Liver (tissue), 9 donors: Measurements from ENCODE around the gene CEACAM20. TPM values are rescaled to one million over a fixed set of nuclear protein-coding genes. Genes with fewer than 3 reads are reported as not detected.

Source experiments
- DNase-seq: peaks from one replicate; pipeline ENCODE4 v3.0.0-alpha.2; 2017; ENCODE audit warnings: low spot score
- H3K27ac ChIP-seq, 2 donors: one replicate each; pipeline ENCODE4 v1.7.0; 2013; ENCODE audit warnings: inconsistent platforms in 2 of 2, low read length in 2 of 2, control low read depth in 1 of 2, low read depth in 1 of 2, mild to moderate bottlenecking in 1 of 2
- H3K27me3 ChIP-seq, 4 donors: one replicate each; pipeline versions ENCODE4 v1.6.1 to v1.7.0; 2013; ENCODE audit warnings: low read length in 3 of 4, inconsistent platforms in 1 of 4, mild to moderate bottlenecking in 1 of 4, moderate library complexity in 1 of 4; ENCODE audit not compliant: control insufficient read depth in 4 of 4, insufficient read depth in 4 of 4
- H3K36me3 ChIP-seq, 4 donors: one replicate each; pipeline versions ENCODE4 v1.6.1 to v1.7.0; 2013; ENCODE audit warnings: low read length in 3 of 4, mild to moderate bottlenecking in 3 of 4, low read depth in 1 of 4, moderate library complexity in 1 of 4; ENCODE audit not compliant: control insufficient read depth in 4 of 4, insufficient read depth in 3 of 4
- H3K4me1 ChIP-seq, 4 donors: one replicate each; pipeline versions ENCODE4 v1.6.1 to v1.7.0; 2013; ENCODE audit warnings: low read length in 3 of 4, mild to moderate bottlenecking in 3 of 4, moderate library complexity in 1 of 4; ENCODE audit not compliant: control insufficient read depth in 4 of 4, insufficient read depth in 4 of 4
- H3K4me3 ChIP-seq, 3 donors: one replicate each; pipeline versions ENCODE4 v1.6.1 to v1.7.0; 2013; ENCODE audit warnings: low read length in 3 of 3, control low read depth in 1 of 3, low read depth in 1 of 3, mild to moderate bottlenecking in 1 of 3
- H3K9ac ChIP-seq, 2 donors: one replicate each; pipeline ENCODE4 v1.7.0; 2013; ENCODE audit warnings: low read length in 2 of 2, mild to moderate bottlenecking in 2 of 2, moderate library complexity in 2 of 2, control low read depth in 1 of 2, low read depth in 1 of 2
- H3K9me3 ChIP-seq, 4 donors: one replicate each; pipeline versions ENCODE4 v1.6.1 to v1.7.0; 2013; ENCODE audit warnings: low read length in 3 of 4; ENCODE audit not compliant: control insufficient read depth in 4 of 4
- ATF3 ChIP-seq: IDR thresholded peaks from 2 replicates; pipeline ENCODE4 v1.6.1; 2016; ENCODE audit warnings: antibody characterized with exemption
- CTCF ChIP-seq: fragments of 150-350 bp; IDR thresholded peaks from 2 replicates; pipeline ENCODE4 v1.5.1; 2017; ENCODE audit warnings: improper control_type of control experiment, low read depth, low read length; ENCODE audit not compliant: missing input control
- EGR1 ChIP-seq, 2 donors: IDR thresholded peaks; 2 replicates each; pipeline ENCODE4 v1.6.1; 2016 to 2018; ENCODE audit warnings: antibody characterized with exemption in 2 of 2, low read depth in 2 of 2
- FOXA1 ChIP-seq: IDR thresholded peaks from 2 replicates; pipeline ENCODE4 v1.6.1; 2016; ENCODE audit warnings: antibody characterized with exemption
- FOXA2 ChIP-seq: IDR thresholded peaks from 2 replicates; pipeline ENCODE4 v1.6.1; 2016; ENCODE audit warnings: antibody characterized with exemption
- GABPA ChIP-seq, 2 donors: IDR thresholded peaks in 1 of 2; conservative IDR thresholded peaks in 1 of 2; 2 replicates each; pipeline ENCODE4 v1.6.1; 2016; ENCODE audit warnings: antibody characterized with exemption in 2 of 2, mild to moderate bottlenecking in 1 of 2, moderate library complexity in 1 of 2
- HNF4A ChIP-seq, 2 donors: conservative IDR thresholded peaks; 2 replicates each; pipeline ENCODE4 v1.6.1; 2016; ENCODE audit warnings: antibody characterized with exemption in 2 of 2, mild to moderate bottlenecking in 2 of 2
- HNF4G ChIP-seq: IDR thresholded peaks from 2 replicates; pipeline ENCODE4 v1.6.1; 2016; ENCODE audit warnings: antibody characterized with exemption
- JUND ChIP-seq, 2 donors: IDR thresholded peaks; 2 replicates each; pipeline ENCODE4 v1.6.1; 2016; ENCODE audit warnings: antibody characterized with exemption in 2 of 2
- MAX ChIP-seq: IDR thresholded peaks from 2 replicates; pipeline ENCODE4 v1.6.1; 2016; ENCODE audit warnings: antibody characterized with exemption
- NR2F2 ChIP-seq: IDR thresholded peaks from 2 replicates; pipeline ENCODE4 v1.6.1; 2016; ENCODE audit warnings: antibody characterized with exemption
- RAD21 ChIP-seq, 2 donors: IDR thresholded peaks; 2 replicates each; pipeline ENCODE4 v1.6.1; 2016; ENCODE audit warnings: antibody characterized with exemption in 2 of 2, mild to moderate bottlenecking in 2 of 2
- REST ChIP-seq: IDR thresholded peaks from 2 replicates; pipeline ENCODE4 v1.6.1; 2016; ENCODE audit warnings: antibody characterized with exemption, mild to moderate bottlenecking
- RXRA ChIP-seq, 2 donors: IDR thresholded peaks; 2 replicates each; pipeline ENCODE4 v1.6.1; 2017 to 2018; ENCODE audit warnings: antibody characterized with exemption in 2 of 2, mild to moderate bottlenecking in 1 of 2
- SP1 ChIP-seq: IDR thresholded peaks from 2 replicates; pipeline ENCODE4 v1.6.1; 2018; ENCODE audit warnings: antibody characterized with exemption, mild to moderate bottlenecking
- TAF1 ChIP-seq: conservative IDR thresholded peaks from 2 replicates; pipeline ENCODE4 v1.6.1; 2016; ENCODE audit warnings: antibody characterized with exemption, mild to moderate bottlenecking
- YY1 ChIP-seq: IDR thresholded peaks from 2 replicates; pipeline ENCODE4 v1.6.1; 2016; ENCODE audit warnings: antibody characterized with exemption, mild to moderate bottlenecking
- ZBTB33 ChIP-seq: IDR thresholded peaks from 2 replicates; pipeline ENCODE4 v1.6.1; 2016; ENCODE audit warnings: antibody characterized with exemption
- WGBS: extraction: QIAGEN DNeasy Blood & Tissue Kit; methylation state at CpG from one replicate; pipeline ENCODE4 v1.1.7; 2013; 5-methylcytosine and 5-hydroxymethylcytosine counted together
- polyA plus RNA-seq, 2 donors: library from polyadenylated mRNA; stranded (reverse) in 1 of 2; unstranded in 1 of 2; fragments of 200-250 nt in 1 of 2; fragments of >200 nt in 1 of 2; fragmentation: Nextera tagmentation in 1 of 2; extraction: Ambion mirVana in 1 of 2; gene quantifications; one replicate each; pipeline versions ENCODE4 v1.2.1 to v1.2.3, GENCODE V29; 2013 to 2015
- total RNA-seq, 2 donors: library from RNA; depleted of rRNA; stranded (reverse); fragments of >200 nt; gene quantifications; one replicate each; pipeline ENCODE4 v1.2.3, GENCODE V29; 2014
- donor health status: healthy.
- donor health status: healthy.
- donor health status: healthy.
- donor health status: healthy.
- donor health status: healthy.

The CEACAM20 gene
- total and polyA plus RNA-seq, 4 donors, result 0.09 to 0.25 TPM; not detected in 2

GRCh38 chr19:44532819-44533218 lies 3.3 kb upstream of the CEACAM20 start:
- Histone ChIP-seq H3K9ac (no peak overlapping the region), H3K4me3 (no peak overlapping the region), H3K4me1 (no peaks in the 10 kb centered on the region), H3K36me3 (no peaks in the 10 kb centered on the region), H3K9me3 (peaks cover 0 to 4% (median 1%) of the 10 kb centered on the region in 4 donors), H3K27ac (no peak overlapping the region), H3K27me3 (no peaks in the 10 kb centered on the region)
- DNase-seq, result no peak
- 88% methylated on average over 5 of the region's 5 CpGs for WGBS
- TF ChIP-seq TAF1 (no peak), GABPA (IDR thresholded peaks at IDR 0.05 in 1 of 2, conservative IDR thresholded peaks at IDR 0.05 in 1 of 2) (no peak), MAX (no peak), YY1 (no peak), FOXA1 (no peak), EGR1 (IDR thresholded peaks at IDR 0.05; ENCODE audit: low read depth in 2 of 2) (no peak), NR2F2 (no peak), HNF4A (conservative IDR thresholded peaks at IDR 0.05) (no peak), ATF3 (no peak), CTCF (no peak), REST (no peak), JUND (IDR thresholded peaks at IDR 0.05) (no peak), SP1 (no peak), RXRA (IDR thresholded peaks at IDR 0.05) (no peak)

- Histone ChIP-seq H3K9ac (no peak overlapping the region), H3K4me1 (no peaks in the 10 kb centered on the region), H3K36me3 (no peaks in the 10 kb centered on the region), H3K9me3 (peaks cover 0 to 2% (median under 1%) of the 10 kb centered on the region in 4 donors), H3K27ac (no peak overlapping the region), H3K27me3 (no peaks in the 10 kb centered on the region), H3K4me3 (no peak overlapping the region)
- no peak for DNase-seq
- 76% methylated on average over 6 of the region's 6 CpGs for WGBS
- no peak for TF ChIP-seq SP1
- TF ChIP-seq JUND (IDR thresholded peaks at IDR 0.05), result no peak
- no peak for TF ChIP-seq HNF4A (conservative IDR thresholded peaks at IDR 0.05)
- no peak for TF ChIP-seq GABPA (IDR thresholded peaks at IDR 0.05 in 1 of 2, conservative IDR thresholded peaks at IDR 0.05 in 1 of 2)
- TF ChIP-seq FOXA2, result no peak
- TF ChIP-seq FOXA1, result no peak
- TF ChIP-seq RXRA (IDR thresholded peaks at IDR 0.05), result no peak
- TF ChIP-seq EGR1 (IDR thresholded peaks at IDR 0.05; ENCODE audit: low read depth in 2 of 2), result no peak
- TF ChIP-seq HNF4G, result no peak
- TF ChIP-seq REST, result no peak
- TF ChIP-seq ZBTB33, result no peak
- TF ChIP-seq TAF1, result no peak
- TF ChIP-seq NR2F2, result no peak
- no peak for TF ChIP-seq CTCF
- no peak for TF ChIP-seq RAD21 (IDR thresholded peaks at IDR 0.05)
- TF ChIP-seq YY1, result no peak
Measured at GRCh38 chr19:44530777-44531176, 1.3 kb upstream of the CEACAM20 start.
